GM19397 (cell line): ENCODE measurements around the gene MATK.

Experiments used
- ATAC-seq: cut with Tn5 transposase; IDR thresholded peaks from one replicate; pipeline ENCODE4 v1.9.1; 2021; ENCODE audit warnings: mild to moderate bottlenecking, moderate library complexity; ENCODE audit not compliant: unreplicated experiment

The MATK gene

GRCh38 chr19:3751236-3751635 lies 34.9 kb downstream of the MATK start:
- ATAC-seq, result no peak

DNA sequence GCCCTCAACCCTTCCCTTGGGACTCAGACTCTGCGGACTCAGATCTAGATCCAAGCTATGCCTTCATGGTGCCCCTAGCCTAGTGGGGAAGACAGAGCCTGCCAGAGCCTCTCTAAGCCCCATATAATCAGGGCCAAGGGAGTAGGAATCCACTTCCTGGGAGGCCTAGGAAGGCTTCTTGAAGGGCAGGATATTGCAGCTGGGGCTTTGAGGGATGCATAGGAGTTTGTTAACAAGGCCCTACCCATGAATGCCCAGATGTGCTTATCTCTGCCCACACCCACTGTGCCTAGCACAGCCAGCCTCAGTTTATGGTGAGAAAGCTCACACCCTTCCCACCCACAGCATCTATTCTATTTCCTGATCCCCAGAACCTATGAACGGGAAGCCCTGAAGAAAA lies 36.0 kb downstream of the MATK start:
- no peak for ATAC-seq

DNA sequence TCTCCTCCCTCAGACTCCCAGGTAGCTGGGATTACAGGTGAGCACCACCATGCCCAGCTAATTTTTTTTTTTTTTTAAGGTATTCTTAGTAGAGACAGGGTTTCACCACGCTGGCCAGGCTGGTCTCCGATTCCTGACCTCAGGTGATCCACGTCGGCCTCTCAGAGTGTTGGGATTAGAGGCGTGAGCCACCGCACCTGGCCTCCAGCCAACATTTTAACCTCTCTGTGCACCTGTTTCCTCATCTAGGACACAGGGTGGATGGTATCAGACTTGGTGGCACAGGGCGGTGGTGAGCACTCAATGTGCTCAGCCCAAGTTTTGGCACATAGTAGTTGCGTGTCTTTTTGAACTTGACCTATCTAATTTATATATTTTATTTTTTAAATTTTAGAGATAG lies 37.2 kb downstream of the MATK start:
- ATAC-seq, result no peak

DNA sequence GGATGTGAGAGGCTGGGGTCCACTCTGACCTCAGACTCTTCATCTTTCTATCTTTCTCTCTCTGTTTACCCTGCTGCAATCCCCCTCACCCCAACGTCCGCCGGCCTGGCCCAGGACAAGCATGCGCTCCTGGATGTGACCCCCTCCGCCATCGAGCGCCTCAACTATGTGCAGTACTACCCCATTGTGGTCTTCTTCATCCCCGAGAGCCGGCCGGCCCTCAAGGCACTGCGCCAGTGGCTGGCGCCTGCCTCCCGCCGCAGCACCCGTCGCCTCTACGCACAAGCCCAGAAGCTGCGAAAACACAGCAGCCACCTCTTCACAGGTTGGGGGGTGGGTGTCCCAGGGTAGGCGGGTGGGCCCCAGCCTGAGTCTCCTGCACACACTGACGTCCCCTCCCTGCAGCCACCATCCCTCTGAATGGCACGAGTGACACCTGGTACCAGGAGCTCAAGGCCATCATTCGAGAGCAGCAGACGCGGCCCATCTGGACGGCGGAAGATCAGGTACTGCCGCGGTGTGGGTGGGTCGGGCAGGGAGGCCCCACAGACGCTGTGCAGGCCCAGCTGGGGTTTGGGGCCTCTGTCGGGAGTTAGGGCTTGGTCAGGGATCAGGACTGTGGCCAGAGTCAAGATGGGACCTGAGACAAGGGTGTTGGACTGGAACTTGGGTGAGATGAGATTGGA lies 39.7 kb downstream of the MATK start:
- no peak for ATAC-seq

GRCh38 chr19:3745363-3746045 lies 40.7 kb downstream of the MATK start:
- no peak for ATAC-seq

- ATAC-seq, result no peak
Measured at GRCh38 chr19:3743486-3743885, 42.7 kb downstream of the MATK start.

GRCh38 chr19:3740431-3740830 lies 45.8 kb downstream of the MATK start:
- no peak for ATAC-seq

DNA sequence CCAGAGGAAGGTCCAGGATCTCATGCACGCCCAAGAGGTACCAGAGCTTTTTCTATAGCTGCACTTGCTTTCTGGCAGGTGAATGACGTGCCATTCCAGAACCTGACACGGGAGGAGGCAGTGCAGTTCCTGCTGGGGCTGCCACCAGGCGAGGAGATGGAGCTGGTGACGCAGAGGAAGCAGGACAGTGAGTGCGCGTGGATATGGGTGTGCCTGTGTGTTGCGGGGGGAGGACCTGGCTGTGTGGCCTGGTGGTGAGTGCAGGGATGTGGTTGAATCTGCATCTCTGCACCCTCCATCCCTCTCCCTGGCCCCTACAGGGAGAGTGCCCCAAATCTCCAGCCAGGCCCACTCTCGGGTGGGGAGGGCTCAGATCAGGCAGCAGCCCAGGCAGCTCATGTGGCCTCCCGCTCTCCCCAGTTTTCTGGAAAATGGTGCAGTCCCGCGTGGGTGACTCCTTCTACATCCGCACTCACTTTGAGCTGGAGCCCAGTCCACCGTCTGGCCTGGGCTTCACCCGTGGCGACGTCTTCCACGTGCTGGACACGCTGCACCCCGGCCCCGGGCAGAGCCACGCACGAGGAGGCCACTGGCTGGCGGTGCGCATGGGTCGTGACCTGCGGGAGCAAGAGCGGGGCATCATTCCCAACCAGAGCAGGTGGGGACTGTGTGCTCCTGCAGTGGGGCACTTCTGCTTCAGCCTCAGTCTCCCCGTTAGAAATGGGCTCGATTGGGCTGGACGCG lies 47.5 kb downstream of the MATK start:
- no peak for ATAC-seq

- no peak for ATAC-seq
Measured at GRCh38 chr19:3737487-3738205, 48.5 kb downstream of the MATK start.

GRCh38 chr19:3736106-3736724 lies 50.0 kb downstream of the MATK start:
- no peak for ATAC-seq

DNA sequence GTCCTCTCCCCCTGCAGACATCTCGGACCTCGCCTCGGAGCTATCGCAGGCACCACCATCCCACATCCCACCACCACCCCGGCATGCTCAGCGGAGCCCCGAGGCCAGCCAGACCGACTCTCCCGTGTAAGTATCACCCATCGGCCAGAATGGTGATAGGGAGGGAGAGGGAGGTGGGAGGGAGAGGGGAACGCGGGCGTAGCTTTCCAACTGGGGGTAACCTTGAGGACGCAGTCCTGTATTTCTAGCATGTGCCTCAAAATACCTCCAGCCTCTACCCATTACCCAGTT lies 51.9 kb downstream of the MATK start:
- ATAC-seq, result no peak

DNA sequence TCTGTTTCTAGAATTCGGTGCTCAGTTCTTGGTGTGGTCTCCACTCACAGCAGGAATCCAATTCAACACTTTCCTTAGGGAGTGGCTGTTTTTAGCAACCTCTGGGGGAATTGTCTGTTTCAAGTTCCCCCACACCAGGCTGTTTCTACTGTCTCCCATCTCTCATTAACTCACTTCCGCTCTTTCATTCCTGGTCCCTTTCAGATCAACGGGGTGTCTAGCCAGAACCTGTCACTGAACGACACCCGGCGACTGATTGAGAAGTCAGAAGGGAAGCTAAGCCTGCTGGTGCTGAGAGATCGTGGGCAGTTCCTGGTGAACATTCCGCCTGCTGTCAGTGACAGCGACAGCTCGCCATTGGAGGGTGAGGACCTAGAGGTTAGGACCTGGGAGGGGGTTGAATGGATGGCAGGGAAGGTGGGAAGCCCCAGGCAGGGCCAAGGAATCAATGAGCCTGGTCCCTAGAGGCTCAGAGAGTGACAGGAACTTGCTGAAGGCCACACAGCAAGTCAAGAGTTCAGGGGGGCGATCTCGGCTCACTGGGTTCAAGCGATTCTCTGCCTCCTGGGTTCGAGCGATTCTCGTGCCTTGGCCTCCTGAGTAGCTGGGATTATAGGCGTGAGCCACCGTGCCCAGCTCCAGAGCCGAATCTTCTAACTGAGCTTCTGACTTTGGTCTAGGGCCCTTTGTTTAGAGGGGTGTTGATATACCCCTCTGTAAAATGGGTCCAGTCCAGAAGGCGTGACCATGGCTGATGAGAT lies 52.5 kb downstream of the MATK start:
- ATAC-seq, result no peak

GRCh38 chr19:3732108-3732507 lies 54.1 kb downstream of the MATK start:
- ATAC-seq, result no peak

DNA sequence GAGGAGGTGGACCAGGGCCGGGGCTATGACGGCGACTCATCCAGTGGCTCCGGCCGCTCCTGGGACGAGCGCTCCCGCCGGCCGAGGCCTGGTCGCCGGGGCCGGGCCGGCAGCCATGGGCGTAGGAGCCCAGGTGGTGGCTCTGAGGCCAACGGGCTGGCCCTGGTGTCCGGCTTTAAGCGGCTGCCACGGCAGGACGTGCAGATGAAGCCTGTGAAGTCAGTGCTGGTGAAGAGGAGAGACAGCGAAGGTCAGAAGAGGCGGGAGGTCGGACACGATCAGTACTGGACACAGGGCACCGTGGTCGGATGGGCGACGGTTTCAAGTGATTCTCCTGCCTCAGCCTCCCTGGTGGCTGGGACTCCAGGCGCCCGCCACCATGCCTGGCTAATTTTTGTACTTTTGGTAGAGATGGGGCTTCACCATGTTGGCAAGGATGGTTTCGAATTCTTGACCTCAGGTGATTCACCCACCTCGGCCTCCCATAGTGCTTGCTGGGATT lies 55.7 kb downstream of the MATK start:
- no peak for ATAC-seq
